NCI-H2227 (cell line): ENCODE results near the gene FAM81A.

Source experiments
- DNase-seq: peaks from one replicate; lab custom pipeline; 2025; ENCODE audit not compliant: unreplicated experiment; lab: John Stamatoyannopoulos, UW

Gene FAM81A

DNA sequence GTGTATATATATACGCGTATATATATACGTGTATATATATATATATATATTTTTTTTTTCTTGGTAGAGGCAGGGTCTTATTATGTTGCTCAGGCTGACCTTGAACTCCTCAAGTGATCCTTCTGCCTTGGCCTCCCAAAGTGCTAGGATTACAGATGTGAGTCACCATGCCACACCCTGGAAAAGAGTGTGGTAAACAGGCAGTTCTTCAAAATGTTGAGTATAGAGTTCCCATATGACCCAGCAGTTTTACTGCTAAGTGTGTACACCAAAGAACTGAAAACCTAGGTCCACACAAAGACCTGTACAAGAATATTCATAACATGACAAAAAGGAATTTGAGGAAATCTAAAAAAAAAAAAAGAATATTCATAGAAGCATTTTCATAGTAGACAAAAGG lies 101.8 kb downstream of the FAM81A start:
- DNase-seq = no peak

DNA sequence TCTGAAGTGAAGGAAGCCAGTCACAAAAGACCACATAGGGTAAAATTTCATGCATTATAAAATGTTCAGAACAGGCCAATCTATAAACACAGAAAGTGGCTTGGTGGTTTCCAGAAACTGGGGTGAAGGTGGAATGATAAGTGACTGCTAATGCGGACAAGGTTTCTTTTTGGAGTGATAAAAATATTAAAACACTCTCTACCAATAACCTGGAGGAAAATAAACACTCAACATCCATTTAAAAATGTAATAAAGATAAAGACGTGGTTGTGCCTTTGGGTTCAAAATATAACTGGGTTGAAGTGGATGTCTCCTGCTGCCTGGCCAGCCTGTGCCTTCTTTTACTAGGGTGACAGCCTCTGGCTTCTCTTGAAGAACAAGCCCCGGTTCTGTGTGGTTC lies 102.7 kb downstream of the FAM81A start:
- DNase-seq = no peak

DNA sequence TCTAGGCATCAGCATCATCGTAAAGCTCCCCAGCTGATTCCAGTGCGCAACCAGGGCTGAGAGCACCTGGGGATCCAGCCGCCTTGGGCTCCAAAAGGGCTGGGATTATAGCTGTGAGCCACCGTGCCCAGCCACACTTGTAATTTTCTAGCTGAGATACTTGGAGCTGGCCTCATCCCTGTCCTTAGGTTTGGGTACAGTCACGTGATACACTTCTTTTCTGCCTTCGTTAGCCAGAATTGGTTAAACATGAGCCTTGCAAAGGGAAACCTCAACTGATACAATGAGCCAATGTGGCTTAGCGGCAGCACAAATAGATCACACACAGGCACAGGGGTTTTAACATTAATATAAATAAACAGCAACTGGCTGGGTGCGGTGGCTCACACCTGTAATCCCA lies 103.8 kb downstream of the FAM81A start:
- no peak for DNase-seq

DNA sequence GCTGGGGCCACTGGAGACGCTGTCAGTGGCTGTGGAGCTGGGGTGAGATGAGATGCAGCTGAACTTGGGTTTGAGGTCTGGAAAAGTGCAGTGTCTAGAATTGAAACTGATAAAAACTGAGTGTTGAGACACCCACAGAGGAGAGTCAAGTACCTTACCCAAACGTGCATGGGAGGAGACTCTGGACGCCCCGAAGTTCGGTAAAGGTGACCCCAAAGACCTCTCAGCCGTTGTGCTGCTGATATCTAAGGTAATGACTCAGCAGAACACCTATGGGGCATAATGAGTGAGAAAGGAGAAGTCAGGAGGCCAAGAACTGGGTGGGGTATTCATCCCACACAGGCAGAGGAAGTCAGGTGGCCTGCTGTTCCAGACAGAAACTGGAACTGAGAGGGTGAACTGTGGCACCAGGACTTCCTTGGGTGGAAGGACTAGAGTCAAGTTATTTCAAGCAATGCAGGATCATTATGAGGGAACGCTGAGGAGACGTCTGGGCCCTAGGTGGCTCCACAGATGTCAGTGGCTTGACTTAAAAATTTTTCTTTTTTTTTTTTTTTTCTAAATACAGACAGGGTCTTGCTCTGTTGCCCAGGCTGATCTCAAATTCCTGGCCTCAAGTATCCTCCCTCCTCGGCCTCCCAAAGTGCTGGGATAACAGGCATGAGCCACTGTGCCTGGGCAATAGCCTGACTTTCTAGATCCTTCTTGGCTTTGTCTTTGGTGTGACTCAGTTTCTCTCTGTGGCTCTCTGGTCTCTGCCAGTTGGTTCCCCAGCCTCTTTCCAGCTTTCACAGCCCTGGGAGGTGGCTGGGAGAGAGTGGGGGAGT lies 105.9 kb downstream of the FAM81A start:
- DNase-seq = no peak

GRCh38 chr15:59545573-59545972 lies 107.6 kb downstream of the FAM81A start:
- no peak for DNase-seq

DNA sequence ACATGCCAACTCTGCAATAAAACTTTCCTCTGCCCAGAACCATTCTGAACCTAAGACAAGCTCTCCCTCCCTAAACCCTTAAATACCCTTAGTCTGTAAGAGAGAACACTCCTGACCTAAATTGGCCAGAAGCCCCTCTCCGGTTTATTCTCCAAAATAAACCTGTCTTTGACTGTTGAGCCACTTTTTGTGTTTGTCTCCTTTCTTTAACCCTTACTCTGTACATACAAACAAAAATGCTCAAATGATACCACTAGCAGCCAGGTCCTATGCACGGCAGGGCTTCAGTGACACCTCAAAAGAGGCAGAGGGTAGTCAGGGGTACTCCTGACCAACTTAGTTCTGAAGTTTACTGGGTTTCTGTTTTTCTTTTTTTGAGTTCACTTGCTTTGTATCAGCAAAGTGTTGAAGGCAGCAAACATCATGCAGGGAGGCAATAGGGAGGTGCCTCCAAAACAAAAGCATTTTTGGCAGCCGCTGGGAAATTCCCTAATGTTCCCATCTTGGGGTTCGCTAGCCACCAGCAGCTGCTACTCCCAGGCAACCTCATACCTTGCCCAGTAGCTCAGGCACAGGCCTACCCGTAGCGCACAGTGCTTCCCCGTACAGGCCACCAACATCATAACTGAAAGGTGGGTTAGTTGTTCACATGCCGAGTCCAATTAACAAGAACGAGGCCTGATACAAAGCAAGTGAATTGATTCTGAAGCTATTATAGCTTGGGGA lies 110.7 kb downstream of the FAM81A start:
- no peak for DNase-seq

DNA sequence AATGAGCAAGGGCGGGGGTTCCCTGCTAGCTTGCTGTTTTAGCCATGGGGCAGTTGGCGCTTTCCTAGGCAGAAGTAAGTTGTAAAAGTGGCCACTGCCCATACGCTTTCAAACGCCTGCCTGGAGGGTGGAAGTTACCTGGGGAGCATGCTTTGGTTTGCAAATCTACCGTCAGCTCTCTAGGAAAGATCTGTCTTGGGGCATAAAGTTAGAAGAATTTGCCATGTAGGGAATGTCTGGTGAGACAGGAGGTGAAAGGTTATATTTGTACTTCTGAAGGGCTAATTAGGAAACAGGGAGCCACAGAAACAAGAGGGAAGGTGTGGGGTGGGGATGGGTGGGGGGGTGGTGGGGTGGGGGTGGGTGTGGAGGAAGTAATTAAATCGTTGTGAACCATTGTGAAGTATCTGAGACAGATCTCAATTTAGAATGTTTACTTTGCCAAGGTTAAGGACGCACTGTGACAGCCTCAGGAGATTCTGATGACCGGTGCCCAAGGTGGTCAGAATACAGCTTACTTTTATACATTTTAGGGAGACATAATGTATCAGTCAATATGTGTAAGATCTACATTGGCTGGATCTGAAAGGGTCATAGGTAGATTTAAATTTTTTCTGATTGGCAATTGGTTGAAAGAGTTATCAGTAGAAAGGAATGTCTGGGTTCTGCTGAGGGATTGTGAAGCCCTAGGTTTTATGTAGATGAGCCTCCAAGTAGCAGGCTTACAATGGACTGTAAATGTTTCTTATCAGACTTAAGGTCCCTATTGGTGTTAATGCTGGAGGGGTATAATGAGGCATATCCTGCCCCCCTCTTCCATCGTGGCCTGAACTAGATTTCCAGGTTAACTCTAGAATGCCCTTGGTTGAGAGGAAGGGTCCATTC lies 111.6 kb downstream of the FAM81A start:
- DNase-seq = no peak

DNA sequence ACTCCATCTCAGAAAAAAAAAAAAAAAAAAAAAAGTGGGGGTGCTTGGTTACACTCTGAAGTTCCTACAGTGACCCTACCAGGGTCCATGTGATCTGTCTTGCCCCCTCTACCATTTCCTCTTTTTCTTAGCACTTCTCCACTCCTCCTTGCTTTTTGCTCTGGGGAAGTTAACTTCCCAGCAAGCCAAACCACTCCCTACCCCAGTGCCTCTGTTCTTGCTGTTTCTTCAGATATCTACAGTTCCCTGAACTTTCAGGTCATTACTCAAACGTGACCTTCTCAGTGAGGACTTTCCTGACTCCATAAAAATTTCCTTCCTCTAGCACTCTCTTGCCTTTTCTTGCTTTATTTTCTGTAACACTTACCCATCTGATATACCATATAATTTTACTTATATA lies 112.5 kb downstream of the FAM81A start:
- DNase-seq = no peak

DNA sequence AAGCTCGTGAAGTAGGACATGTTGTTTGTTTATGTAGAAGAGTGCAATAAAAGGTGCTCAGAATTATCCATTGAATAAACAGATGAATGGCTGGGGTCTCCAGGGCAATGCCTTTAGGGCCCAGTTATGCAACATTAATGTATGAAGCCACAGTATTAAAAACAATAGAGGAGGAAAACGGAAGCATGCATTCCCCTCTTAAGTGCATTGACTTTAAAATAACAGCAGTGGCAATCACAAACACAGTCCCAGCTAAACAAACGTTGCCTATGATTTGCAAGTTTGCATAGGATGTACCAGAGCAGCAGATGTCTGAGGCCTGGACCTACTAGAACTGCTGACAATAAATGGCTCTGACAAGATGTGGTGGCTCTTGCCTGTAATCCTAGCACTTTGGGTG lies 113.0 kb downstream of the FAM81A start:
- no peak for DNase-seq

DNA sequence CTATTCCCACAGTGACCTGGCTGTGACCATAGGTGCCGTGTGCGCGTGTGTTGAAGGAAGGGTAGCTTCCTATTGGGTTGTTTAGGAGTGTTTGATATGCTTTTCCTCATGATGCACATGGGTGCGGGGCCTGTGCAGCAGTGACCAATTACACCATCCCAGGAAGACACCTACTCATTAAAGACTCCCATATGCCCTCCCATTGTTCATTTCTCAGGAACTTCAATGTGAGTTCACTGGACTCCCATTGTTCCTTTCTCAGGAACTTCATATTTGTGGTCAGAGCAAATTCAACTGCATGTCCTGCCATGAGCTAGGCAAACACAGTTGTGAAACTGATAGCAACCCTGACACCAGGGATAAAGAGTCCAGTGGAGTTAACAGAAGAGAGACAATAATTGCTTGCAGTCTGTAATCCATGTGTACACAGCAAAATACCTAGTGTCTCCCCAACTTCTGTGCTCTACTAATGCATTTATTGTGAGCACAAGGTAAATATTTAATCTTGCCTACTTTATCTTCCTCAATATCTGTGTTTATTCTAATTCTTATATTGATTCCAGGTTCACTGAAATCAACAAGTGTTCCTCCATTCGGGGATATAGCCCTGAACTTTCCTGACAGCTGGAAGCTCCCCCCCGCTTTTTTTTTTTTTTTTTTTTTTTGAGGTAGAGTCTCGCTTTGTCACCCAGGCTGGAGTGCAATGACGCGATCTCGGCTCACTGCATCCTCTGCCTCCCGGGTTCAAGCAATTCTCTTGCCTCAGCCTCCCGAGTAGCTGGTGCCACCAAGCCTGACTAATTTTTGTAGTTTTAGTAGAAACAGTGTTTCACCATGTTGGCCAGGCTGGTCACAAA lies 116.1 kb downstream of the FAM81A start:
- DNase-seq = no peak

DNA sequence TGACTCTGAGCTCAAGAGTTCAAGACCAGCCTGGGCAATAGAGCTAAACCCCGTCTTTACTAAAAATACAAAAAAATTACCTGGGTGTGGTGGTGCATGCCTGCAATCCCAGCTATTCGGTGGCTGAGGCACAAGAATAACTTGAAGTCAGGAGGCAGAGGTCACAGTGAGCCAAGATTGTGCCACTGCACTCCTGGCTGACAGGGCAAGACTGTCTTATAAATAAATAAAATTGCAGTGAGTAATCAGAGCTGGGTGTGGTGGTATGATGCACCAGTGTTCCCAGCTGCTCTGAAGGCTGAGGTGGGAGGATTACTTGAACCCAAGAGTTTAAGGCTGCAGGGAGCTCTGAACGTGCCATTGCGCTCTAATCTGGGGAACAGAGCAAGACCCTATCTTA lies 117.7 kb downstream of the FAM81A start:
- no peak for DNase-seq

DNA sequence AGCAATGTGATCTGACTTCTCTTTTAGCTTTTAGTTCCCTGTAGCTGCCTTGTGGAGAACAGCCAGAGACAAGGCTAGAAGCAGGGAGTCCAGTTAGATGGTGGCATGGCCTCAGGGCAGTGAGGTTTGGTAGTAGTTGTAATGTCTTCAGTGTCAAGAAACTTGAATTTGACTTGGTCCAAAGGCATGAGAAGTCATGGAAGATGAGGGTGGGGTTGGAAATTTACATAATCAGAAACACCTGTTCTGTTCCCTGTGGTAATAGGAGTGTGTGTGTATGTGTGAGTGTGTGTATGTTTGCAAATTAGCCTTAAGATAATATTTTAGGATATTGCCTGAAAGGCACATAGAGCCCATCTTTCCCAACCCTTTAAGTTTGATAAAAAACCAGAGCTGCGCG lies 118.4 kb downstream of the FAM81A start:
- DNase-seq = no peak

GRCh38 chr15:59557581-59557980 lies 119.6 kb downstream of the FAM81A start:
- no peak for DNase-seq

- DNase-seq = no peak
These were observed 120.9 kb downstream of the FAM81A start for GRCh38 chr15:59558851-59559250.

DNA sequence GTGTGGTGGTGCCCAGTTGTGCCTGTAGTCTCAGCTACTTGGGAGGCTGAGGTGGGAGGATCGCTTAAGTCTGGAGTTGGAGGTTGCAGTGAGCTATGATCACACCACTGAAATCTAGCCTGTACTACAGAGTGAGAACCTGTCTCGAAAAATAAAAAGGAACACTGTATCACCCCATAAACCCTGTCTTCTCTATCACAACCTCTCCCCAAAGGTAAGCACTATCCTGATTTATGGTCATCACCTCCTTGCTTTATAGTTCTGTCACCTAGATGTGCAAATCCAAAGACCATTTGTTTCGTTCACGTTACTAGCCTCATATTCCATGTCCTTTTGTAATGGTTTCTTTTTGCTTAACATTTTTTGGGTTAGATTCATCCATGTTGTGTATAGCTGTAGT lies 123.6 kb downstream of the FAM81A start:
- DNase-seq = no peak

GRCh38 chr15:59562448-59563186 lies 124.6 kb downstream of the FAM81A start:
- DNase-seq = no peak

DNA sequence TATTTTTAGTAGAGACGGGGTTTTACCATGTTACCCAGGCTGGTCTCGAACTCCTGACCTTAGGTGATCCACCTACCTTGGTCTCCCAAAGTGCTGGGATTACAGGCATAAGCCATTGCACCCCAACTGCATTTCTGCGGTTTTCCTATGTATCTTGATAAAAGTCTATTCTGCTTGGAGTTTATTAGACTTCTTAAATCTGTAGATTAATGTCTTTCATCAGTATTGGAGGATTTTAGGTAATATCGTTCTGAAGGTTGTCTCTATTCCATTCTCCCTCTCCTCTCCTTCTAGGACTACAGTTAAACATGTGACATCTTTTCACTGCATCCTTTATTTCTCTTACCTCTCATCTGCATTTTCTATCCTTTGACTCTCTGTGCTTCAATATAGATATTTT lies 127.3 kb downstream of the FAM81A start:
- no peak for DNase-seq

DNA sequence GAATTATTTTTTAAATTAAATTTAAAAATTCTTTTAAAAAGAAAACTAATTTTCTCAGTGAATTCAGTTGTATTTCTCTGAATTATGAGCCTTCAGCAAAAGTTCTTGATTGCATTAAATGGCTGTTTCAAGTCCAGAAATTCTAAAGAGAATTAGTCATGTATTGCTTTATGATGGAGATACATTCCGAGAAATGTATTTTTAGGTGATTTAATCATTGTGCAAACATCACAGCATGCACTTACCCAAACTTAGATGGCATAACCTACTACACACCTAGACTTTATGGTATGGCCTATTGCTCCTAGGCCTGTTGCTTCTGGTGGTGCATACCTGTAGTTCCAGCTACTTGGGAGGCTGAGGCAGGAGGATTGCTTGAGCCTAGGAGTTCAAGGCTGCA lies 129.3 kb downstream of the FAM81A start:
- DNase-seq = no peak

DNA sequence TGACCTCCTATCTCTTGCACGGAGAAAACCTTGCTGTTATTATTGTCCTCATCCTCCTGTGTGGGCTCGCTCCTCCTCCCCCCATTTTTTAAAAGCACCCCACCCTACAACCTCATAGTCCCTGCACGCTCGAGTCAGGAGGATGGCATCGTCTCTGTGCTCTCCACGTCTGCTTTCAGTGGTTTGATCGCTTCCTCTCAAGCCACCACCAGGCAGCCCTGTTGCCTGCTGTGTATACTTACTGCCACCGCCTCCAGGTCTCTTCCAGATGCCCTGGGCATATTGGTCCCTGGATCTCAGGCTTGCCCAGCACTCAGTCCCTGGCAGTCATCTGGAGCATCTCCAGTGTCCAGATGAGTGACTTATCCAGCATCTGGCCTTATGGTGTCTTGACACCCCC lies 131.5 kb downstream of the FAM81A start:
- DNase-seq = no peak

DNA sequence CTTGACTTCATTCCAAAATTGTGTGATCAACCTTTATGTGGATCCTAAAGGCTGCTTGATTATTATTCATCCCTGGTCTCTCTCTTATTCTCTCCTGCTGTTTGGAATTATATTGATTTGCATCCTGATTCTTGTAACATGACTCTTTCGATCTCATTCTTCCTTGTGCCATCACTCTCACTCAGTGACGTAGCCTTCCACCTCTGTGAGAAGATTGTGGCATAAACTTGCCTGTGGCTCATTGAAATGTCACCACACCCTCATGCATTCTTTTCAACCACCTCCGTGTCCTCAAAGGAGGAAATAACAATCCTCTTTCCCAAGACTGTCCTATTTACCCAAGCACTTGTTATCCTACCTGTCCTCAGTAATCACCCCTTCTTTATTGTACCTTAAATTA lies 132.3 kb downstream of the FAM81A start:
- DNase-seq = no peak
